Measurements from ENCODE around the gene TMEM234. TPM values are rescaled to one million over a fixed set of nuclear protein-coding genes. Genes with fewer than 3 reads are reported as not detected.

TMEM234 gene
- 10 to 100 TPM in 2 of 4 donors, 1 to 10 TPM in 2; 6.4 to 20.8 (median 10.1) TPM for total RNA-seq
- 10 to 100 TPM in 1 of 3 donors, 1 to 10 TPM in 2; 4.4 to 23.1 (median 7.2) TPM for polyA plus RNA-seq

DNA sequence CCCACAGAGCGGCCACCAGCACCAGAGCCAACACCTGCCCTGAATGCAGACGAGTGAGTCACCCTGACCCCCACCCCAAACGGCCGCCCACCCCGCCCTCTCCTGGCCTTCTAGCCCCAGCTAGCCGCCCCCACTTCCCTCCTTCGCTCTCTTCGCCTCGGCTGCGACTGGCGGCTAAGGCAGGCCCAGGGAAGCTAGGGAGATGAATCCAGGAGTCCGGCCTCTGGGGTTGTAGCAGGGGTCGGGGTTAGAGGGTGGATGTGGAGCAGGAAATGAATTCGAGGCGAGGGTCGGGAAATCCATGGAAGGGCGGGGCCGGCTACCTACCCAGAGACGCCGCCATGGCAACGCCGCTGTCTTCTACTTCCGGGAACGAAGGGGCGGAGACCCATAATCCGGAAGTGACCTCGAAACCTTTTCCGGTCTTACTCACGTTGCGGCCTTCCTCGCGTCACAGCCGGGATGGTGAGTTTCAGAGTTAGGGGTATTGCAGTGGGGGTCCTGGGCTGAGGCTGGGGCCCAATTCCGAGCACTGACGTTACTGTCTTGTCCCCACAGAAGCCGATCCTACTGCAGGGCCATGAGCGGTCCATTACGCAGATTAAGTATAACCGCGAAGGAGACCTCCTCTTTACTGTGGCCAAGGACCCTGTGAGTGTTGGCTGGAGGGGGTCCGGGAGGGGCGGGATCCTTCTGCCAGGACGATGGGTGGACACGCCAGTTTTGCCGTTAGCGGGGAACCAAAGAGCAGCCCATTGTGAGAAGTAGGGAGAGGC lies at the start of gene TMEM234, which contains the start of gene EIF3I:
TMEM234 (minus strand) TSS at position 374 of the 776 bp plus-strand sequence; CDS start at position 343, 31 bp downstream.
EIF3I (plus strand) TSS at position 428 of the 776 bp plus-strand sequence; CDS start at position 463, 35 bp downstream.
- WGBS, 2 donors, result 0 to 1% methylated on average over 46 of the region's 46 CpGs
- H3K4me3 ChIP-seq, result peak within 1 kb of the TSS; percentile 70 to 87 (median 73)
- no peaks in the 10 kb centered on the region for H3K27me3 ChIP-seq
- peak; percentile 97 for DNase-seq
- intact Hi-C loops (cut with DNase I), result loop anchor here (1.0 to 5.0 kb wide), 3 partner anchors 18 to 130 kb away; no protein-coding TSS in a partner anchor
- peak within 1 kb of the TSS; percentile 88 to 91 (median 90) for H3K27ac ChIP-seq
- TF ChIP-seq POLR2AphosphoS5 (IDR thresholded peaks at IDR 0.05), result peak; percentile 91 to 95 (median 94)
- TF ChIP-seq POLR2A (IDR thresholded peaks at IDR 0.05), result peak; percentile 61 to 71
- peak in 1 of 4 donors; percentile 53 for TF ChIP-seq EP300 (IDR thresholded peaks at IDR 0.05)
- TF ChIP-seq, protein P1, sequence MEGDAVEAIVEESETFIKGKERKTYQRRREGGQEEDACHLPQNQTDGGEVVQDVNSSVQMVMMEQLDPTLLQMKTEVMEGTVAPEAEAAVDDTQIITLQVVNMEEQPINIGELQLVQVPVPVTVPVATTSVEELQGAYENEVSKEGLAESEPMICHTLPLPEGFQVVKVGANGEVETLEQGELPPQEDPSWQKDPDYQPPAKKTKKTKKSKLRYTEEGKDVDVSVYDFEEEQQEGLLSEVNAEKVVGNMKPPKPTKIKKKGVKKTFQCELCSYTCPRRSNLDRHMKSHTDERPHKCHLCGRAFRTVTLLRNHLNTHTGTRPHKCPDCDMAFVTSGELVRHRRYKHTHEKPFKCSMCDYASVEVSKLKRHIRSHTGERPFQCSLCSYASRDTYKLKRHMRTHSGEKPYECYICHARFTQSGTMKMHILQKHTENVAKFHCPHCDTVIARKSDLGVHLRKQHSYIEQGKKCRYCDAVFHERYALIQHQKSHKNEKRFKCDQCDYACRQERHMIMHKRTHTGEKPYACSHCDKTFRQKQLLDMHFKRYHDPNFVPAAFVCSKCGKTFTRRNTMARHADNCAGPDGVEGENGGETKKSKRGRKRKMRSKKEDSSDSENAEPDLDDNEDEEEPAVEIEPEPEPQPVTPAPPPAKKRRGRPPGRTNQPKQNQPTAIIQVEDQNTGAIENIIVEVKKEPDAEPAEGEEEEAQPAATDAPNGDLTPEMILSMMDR (IDR thresholded peaks at IDR 0.05), result no peak
- H3K9me3 ChIP-seq, result no peaks in the 10 kb centered on the region
- peaks cover 0 to 32% (median 26%) of the 10 kb centered on the region in 4 donors for H3K4me1 ChIP-seq
- H3K36me3 ChIP-seq, result peaks cover 12 to 57% (median 16%) of the 10 kb centered on the region in 4 donors

DNA sequence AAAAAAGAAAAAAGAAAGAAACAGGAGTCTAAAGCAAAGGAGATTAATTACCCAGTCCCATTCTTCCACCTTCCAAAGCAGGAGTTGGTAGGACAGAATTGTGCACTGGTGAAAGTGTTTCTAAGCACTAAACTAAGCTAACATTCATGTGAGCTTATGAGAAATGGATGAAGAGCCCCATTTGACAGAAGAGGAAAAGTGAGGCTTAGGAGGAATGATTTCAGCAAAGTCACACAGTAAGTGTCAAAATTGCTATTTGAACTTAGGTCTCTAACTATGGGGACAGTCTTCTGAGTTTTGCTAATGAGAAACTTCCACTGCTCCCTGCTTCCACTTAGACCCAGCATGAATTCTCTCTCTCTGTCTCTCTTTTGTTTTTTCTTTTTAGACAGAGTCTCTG lies 47.6 kb upstream of the TMEM234 start:
- intact Hi-C loops (cut with DNase I), result no loop called here
- Histone ChIP-seq H3K4me3 (no peak overlapping the region), H3K27me3 (peaks cover 0 to 21% (median 10%) of the 10 kb centered on the region in 3 donors), H3K27ac (no peak overlapping the region), H3K9me3 (no peaks in the 10 kb centered on the region), H3K4me1 (no peaks in the 10 kb centered on the region), H3K36me3 (no peaks in the 10 kb centered on the region)
- no peak for TF ChIP-seq POLR2AphosphoS5 (IDR thresholded peaks at IDR 0.05)
- TF ChIP-seq EP300 (IDR thresholded peaks at IDR 0.05), result no peak
- TF ChIP-seq, protein P1 (IDR thresholded peaks at IDR 0.05), result no peak
- TF ChIP-seq POLR2A (IDR thresholded peaks at IDR 0.05), result no peak
- DNase-seq, result no peak

DNA sequence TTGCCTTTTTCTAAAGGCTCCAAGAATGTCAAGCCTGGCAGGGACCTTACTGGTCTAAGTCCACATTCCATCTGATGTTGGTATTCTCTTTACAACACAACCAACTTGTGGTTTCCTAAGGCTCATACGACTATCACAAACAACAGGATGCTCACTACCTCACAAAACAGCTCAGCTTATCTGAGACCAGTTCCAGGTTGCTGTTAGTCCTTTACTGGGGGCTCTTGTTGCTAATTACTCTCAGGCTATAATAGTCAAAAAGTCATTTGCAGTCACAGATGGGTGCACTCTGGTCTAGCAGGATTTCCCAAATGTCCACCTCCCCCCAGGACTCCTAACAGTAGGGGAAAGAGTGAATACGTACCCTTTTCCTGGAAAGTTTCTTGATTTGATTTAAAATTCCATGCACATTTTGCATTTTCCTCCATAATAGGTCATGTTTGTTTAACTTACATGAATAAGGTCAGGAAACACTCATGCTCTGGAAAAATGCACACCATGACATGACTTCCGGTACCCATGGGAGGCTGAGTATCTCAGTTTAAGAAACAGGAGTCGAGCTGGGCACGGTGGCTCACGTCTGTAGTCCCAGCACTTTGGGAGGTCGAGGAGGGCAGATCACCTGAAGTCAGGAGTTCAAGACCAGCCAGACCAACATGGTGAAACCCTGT lies 44.9 kb upstream of the TMEM234 start:
- no peaks in the 10 kb centered on the region for H3K36me3 ChIP-seq
- no peak for TF ChIP-seq POLR2AphosphoS5 (IDR thresholded peaks at IDR 0.05)
- no peak for TF ChIP-seq POLR2A (IDR thresholded peaks at IDR 0.05)
- TF ChIP-seq, protein P1 (IDR thresholded peaks at IDR 0.05), result no peak
- no peak for TF ChIP-seq EP300 (IDR thresholded peaks at IDR 0.05)
- H3K27ac ChIP-seq, result no peak overlapping the region
- H3K4me3 ChIP-seq, result no peak overlapping the region
- no peaks in the 10 kb centered on the region for H3K4me1 ChIP-seq
- H3K27me3 ChIP-seq, result no peaks in the 10 kb centered on the region
- H3K9me3 ChIP-seq, result no peaks in the 10 kb centered on the region
- no peak for DNase-seq
- intact Hi-C loops (cut with DNase I), result no loop called here
- WGBS, 2 donors, result 61 to 79% methylated on average over 7 of the region's 7 CpGs

DNA sequence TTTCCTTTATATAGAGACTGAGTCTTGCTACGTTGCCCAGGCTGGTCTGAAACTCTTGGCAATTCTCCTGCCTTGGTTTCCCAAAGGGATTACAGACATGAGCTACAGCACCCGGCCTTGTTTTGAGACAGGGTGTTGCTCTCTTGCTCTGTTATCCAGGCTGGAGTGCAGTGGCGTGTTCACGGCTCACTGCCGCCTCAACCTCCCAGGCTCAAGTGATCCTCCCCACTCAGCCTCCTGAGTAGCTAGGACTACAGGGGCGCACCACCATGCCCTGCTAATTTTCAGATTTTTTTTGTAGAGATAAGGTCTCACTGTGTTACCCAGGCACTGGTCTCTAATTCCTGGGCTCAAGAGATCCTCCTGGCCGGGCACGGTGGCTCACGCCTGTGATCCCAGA lies 43.7 kb upstream of the TMEM234 start:
- Histone ChIP-seq H3K27me3 (no peaks in the 10 kb centered on the region), H3K27ac (no peak overlapping the region), H3K4me1 (no peaks in the 10 kb centered on the region), H3K9me3 (no peaks in the 10 kb centered on the region), H3K36me3 (no peaks in the 10 kb centered on the region), H3K4me3 (no peak overlapping the region)
- WGBS, 2 donors, result 95 to 96% methylated on average over 9 of the region's 9 CpGs
- no peak for TF ChIP-seq POLR2AphosphoS5 (IDR thresholded peaks at IDR 0.05)
- TF ChIP-seq, protein P1 (IDR thresholded peaks at IDR 0.05), result no peak
- TF ChIP-seq EP300 (IDR thresholded peaks at IDR 0.05), result no peak
- no peak for TF ChIP-seq POLR2A (IDR thresholded peaks at IDR 0.05)
- intact Hi-C loops (cut with DNase I), result no loop called here
- no peak for DNase-seq
